WERI-Rb-1 (cell line): ENCODE measurements around the gene SLC30A4.

Experiments
- DNase-seq: peaks from one replicate; pipeline ENCODE4 v3.0.0-alpha.2; 2020
- H3K27ac ChIP-seq: fragments of 250-450 bp; sonication (Bioruptor Pico); 2 replicates; pipeline ENCODE4 v1.5.1; 2020; ENCODE audit warnings: mild to moderate bottlenecking, moderate library complexity
- H3K27me3 ChIP-seq: fragments of 250-450 bp; sonication (Bioruptor Pico); 2 replicates; pipeline ENCODE4 v1.5.1; 2021; ENCODE audit warnings: mild to moderate bottlenecking, low read depth, moderate library complexity; ENCODE audit not compliant: insufficient read depth, severe bottlenecking
- H3K36me3 ChIP-seq: fragments of 250-450 bp; sonication (Bioruptor Pico); 2 replicates; pipeline ENCODE4 v1.5.1; 2020; ENCODE audit warnings: mild to moderate bottlenecking, moderate library complexity
- H3K4me3 ChIP-seq: 2 replicates; pipeline ENCODE4 v1.5.1; 2011; ENCODE audit warnings: low read depth, mild to moderate bottlenecking, control low read depth, low read length
- H3K9me3 ChIP-seq: fragments of 250-450 bp; sonication (Bioruptor Pico); 2 replicates; pipeline ENCODE4 v1.5.1; 2021; ENCODE audit warnings: mild to moderate bottlenecking, moderate library complexity; ENCODE audit not compliant: severe bottlenecking
- TF ChIP-seq, protein P1 (sequence below): IDR thresholded peaks from 2 replicates; pipeline ENCODE4 v1.5.1; 2011; ENCODE audit warnings: low read depth, mild to moderate bottlenecking, control low read depth, inconsistent platforms, low read length

Gene SLC30A4

DNA sequence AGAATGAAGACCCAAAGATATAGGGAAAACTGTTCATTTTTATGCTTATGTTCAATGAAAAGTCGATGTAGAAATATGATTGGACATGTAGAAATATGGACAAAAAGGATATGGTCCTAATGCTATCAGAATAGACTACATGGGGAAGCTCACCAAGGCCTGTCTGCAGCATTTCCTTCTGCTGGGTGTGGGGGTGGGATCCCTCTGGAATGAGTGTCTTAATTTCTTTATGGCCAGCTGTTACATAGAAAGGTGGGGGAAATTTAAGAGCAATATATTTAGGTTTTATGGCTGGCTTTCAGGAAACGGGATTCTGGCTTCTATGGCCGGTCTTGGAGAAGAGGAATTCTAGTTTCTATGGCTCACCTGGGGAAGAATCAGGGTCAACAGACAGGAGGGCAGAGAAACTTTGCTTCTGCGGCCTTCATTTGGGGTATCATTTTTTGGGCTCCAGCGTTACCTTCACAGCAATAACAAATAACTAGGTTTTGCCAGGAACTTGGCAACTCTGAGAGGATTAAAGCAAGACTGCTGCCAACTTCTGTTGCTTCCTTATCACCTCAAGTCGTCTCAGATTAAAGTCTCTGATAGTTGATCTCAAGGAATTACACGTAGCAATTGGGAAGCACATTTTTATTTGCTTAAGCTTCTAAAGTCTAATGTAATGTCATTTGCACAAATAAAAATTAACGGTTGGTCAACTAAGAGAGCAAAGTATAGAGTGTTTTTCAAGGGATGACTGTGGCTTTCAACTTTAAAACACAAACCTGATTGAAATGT lies 87.2 kb downstream of the SLC30A4 start:
- Histone ChIP-seq H3K27ac (no peak overlapping the region), H3K4me3 (no peak overlapping the region), H3K27me3 (no peaks in the 10 kb centered on the region), H3K9me3 (no peaks in the 10 kb centered on the region), H3K36me3 (no peaks in the 10 kb centered on the region)
- DNase-seq, result no peak
- TF ChIP-seq, protein P1, sequence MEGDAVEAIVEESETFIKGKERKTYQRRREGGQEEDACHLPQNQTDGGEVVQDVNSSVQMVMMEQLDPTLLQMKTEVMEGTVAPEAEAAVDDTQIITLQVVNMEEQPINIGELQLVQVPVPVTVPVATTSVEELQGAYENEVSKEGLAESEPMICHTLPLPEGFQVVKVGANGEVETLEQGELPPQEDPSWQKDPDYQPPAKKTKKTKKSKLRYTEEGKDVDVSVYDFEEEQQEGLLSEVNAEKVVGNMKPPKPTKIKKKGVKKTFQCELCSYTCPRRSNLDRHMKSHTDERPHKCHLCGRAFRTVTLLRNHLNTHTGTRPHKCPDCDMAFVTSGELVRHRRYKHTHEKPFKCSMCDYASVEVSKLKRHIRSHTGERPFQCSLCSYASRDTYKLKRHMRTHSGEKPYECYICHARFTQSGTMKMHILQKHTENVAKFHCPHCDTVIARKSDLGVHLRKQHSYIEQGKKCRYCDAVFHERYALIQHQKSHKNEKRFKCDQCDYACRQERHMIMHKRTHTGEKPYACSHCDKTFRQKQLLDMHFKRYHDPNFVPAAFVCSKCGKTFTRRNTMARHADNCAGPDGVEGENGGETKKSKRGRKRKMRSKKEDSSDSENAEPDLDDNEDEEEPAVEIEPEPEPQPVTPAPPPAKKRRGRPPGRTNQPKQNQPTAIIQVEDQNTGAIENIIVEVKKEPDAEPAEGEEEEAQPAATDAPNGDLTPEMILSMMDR, result no peak

DNA sequence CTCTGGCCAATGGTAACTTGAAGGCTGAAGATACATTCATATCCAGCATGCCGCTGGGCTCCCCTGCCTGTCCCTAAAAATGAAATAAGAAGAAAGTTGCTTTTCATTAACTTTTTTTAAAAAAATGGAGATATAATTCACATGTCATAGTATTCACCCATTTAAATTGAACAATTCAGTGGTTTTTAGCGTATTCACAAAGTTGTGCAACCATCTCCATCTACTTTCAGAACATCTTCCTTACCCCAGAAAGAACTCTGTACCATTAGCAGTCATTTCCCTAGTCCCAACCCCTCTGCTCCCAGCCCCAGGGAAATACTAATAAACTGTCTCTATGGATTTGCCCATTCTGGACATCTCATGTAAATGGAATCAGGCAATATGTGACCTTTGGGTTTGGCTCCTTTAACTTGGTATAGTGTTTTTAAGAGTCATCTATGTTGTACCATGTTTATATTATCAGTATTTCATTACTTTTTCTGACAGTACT lies 88.4 kb downstream of the SLC30A4 start:
- TF ChIP-seq, protein P1, result no peak
- no peak for DNase-seq
- H3K36me3 ChIP-seq, result no peaks in the 10 kb centered on the region
- no peaks in the 10 kb centered on the region for H3K27me3 ChIP-seq
- H3K9me3 ChIP-seq, result no peaks in the 10 kb centered on the region
- H3K27ac ChIP-seq, result no peak overlapping the region
- H3K4me3 ChIP-seq, result no peak overlapping the region

DNA sequence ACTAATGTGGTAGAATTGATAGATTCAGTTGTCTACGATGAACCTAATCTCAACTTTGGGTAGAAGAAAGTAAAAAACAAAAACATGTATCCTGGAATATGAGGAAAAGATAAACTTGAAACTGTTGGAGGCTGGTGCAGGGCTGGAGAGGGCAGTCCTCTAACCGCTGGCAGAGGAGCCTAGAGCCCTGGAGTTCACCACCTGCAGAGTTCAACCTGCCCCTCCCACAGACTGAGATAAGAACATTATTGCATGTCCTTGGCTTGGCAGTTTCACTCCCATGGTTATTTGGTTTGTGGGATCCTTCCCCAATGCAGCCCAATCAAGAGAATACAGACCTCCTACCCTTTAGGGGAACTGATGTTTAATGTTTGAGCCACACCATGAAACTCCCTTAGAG lies 91.0 kb downstream of the SLC30A4 start:
- Histone ChIP-seq H3K9me3 (no peaks in the 10 kb centered on the region), H3K36me3 (no peaks in the 10 kb centered on the region), H3K27me3 (no peaks in the 10 kb centered on the region), H3K4me3 (no peak overlapping the region), H3K27ac (no peak overlapping the region)
- DNase-seq, result no peak
- TF ChIP-seq, protein P1, result no peak

DNA sequence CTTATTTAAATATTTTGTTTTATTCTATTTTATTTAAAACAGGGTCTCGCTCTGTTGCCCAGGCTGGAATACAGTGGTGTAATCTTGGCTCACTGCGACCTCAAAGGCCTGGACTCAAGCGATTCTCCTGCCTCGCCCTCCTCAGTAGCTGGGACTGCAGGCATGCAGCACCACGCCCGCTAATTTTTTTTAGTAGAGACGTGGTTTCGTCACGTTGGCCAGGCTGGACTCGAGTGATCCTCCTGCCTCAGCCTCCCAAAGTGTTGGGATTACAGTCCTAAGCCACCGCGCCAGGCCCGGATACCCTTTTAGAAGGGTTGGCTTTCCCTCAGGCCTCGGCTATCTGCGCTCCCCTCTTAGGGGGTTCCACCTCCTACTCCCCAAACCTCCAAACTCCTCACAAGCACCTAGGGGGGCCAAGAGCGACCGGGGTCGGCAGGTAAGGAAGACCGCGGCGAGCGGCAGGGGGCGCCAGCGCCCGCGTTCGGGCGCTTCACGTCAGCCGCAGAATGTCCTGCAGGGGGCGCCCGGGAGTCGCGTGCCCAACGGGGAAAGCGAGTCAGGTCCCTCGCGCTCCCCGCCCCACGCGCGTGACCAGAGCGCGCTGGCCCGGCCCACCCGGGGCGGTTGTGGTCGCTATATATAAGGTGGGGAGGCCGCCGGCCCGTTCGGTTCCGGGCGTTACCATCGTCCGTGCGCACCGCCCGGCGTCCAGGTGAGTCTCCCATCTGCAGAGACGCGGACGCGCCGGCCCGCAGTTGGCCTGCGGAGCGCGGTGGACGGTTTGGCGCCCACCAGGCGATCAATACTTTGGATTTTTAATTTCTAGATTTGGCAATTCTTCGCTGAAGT lies 92.4 kb downstream of the SLC30A4 start:
- DNase-seq, result peak; percentile 60
- TF ChIP-seq, protein P1, result peak; percentile 99
- Histone ChIP-seq H3K4me3 (no peak overlapping the region), H3K27me3 (no peaks in the 10 kb centered on the region), H3K9me3 (no peaks in the 10 kb centered on the region), H3K36me3 (no peaks in the 10 kb centered on the region), H3K27ac (no peak overlapping the region)
